ENCODE measurements around the gene GALE.

GALE gene

DNA sequence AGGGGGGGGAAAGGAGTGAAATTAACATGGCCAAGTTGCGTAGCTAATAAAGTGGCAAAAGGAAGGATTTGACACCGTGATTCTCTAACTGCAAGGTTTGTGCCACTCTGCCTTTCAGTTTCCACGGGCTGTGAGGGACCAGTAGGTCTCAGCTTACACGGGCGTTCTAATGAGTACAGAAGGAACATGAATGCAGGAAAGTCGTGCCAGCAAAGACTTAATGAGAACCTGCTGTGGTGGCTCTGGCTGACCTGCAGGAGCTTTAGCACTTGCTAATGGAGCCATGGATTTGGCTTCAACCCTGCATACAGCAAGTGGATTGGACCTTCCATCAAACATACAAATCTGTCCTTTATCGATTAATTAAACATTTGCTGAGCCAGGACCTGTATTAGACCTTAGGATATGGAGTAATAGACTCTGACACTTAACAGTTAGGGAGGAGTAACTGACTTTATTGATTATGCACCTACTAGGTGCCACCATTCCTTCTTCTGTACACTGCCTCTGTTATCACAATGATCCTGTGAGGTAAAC is 37.4 kb downstream of the GALE start:
- H3K9me3 ChIP-seq (ENCODE audit: insufficient read depth, low read length): no peaks in the 10 kb centered on the region
- TF ChIP-seq EZH2phosphoT487 (IDR thresholded peaks at IDR 0.05; ENCODE audit: low read depth): no peak
- TF ChIP-seq, protein P1, sequence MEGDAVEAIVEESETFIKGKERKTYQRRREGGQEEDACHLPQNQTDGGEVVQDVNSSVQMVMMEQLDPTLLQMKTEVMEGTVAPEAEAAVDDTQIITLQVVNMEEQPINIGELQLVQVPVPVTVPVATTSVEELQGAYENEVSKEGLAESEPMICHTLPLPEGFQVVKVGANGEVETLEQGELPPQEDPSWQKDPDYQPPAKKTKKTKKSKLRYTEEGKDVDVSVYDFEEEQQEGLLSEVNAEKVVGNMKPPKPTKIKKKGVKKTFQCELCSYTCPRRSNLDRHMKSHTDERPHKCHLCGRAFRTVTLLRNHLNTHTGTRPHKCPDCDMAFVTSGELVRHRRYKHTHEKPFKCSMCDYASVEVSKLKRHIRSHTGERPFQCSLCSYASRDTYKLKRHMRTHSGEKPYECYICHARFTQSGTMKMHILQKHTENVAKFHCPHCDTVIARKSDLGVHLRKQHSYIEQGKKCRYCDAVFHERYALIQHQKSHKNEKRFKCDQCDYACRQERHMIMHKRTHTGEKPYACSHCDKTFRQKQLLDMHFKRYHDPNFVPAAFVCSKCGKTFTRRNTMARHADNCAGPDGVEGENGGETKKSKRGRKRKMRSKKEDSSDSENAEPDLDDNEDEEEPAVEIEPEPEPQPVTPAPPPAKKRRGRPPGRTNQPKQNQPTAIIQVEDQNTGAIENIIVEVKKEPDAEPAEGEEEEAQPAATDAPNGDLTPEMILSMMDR (IDR thresholded peaks at IDR 0.05; ENCODE audit: low read depth, low read length): no peak
- H3K4me2 ChIP-seq (ENCODE audit: low read length): no peak overlapping the region
- H2AFZ ChIP-seq (ENCODE audit: low read depth, low read length): no peak overlapping the region
- no peaks in the 10 kb centered on the region for H3K27me3 ChIP-seq (ENCODE audit: low read depth, low read length)
- no peaks in the 10 kb centered on the region; the same call in 1 of the 2 replicates for H3K79me2 ChIP-seq (ENCODE audit: low read length)
- no peak overlapping the region for H3K4me3 ChIP-seq (ENCODE audit: low read length)
- peaks cover 2% of the 10 kb centered on the region; the same call in 1 of the 2 replicates for H4K20me1 ChIP-seq (ENCODE audit: insufficient read depth, low read length)
- peaks cover 25% of the 10 kb centered on the region for H3K36me3 ChIP-seq (replicated peaks; ENCODE audit: low read depth, low read length)
- H3K27ac ChIP-seq (ENCODE audit: low read length): no peak overlapping the region
- no peaks in the 10 kb centered on the region for H3K4me1 ChIP-seq (ENCODE audit: low read length)
- no peak overlapping the region for H3K9ac ChIP-seq (ENCODE audit: low read length)

DNA sequence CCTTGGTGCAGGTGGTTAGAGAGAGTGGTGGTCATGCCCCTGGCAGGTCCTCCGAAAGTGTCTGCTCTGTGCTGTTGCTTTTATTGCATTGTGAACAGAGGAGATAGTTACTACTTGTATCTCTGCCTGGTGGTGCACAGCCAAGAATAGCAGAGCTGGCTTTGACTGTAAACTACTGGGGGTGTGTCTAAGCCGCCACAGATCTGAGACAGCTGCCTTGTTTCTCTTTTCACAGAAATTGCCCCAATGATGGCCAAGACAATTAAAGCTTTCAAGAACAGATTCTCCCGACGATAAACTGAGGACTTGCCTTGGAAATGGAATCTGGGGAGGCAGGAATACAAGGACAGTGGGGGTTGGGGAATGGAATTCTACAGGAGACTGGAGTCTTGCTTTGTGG is 41.3 kb downstream of the GALE start:
- H3K36me3 ChIP-seq (replicated peaks; ENCODE audit: low read depth, low read length): peaks cover 55% of the 10 kb centered on the region
- no peaks in the 10 kb centered on the region; the same call in 1 of the 2 replicates for H3K79me2 ChIP-seq (ENCODE audit: low read length)
- no peak overlapping the region for H3K9ac ChIP-seq (ENCODE audit: low read length)
- H3K4me2 ChIP-seq (ENCODE audit: low read length): no peak overlapping the region
- no peak overlapping the region for H3K4me3 ChIP-seq (ENCODE audit: low read length)
- no peak overlapping the region for H3K27ac ChIP-seq (ENCODE audit: low read length)
- no peaks in the 10 kb centered on the region for H3K27me3 ChIP-seq (ENCODE audit: low read depth, low read length)
- no peak for TF ChIP-seq EZH2phosphoT487 (IDR thresholded peaks at IDR 0.05; ENCODE audit: low read depth)
- TF ChIP-seq, protein P1 (IDR thresholded peaks at IDR 0.05; ENCODE audit: low read depth, low read length): no peak
- H2AFZ ChIP-seq (ENCODE audit: low read depth, low read length): no peak overlapping the region
- H3K9me3 ChIP-seq (ENCODE audit: insufficient read depth, low read length): no peaks in the 10 kb centered on the region
- no peaks in the 10 kb centered on the region for H3K4me1 ChIP-seq (ENCODE audit: low read length)
- H4K20me1 ChIP-seq (ENCODE audit: insufficient read depth, low read length): peaks cover 2% of the 10 kb centered on the region; the same call in 1 of the 2 replicates

DNA sequence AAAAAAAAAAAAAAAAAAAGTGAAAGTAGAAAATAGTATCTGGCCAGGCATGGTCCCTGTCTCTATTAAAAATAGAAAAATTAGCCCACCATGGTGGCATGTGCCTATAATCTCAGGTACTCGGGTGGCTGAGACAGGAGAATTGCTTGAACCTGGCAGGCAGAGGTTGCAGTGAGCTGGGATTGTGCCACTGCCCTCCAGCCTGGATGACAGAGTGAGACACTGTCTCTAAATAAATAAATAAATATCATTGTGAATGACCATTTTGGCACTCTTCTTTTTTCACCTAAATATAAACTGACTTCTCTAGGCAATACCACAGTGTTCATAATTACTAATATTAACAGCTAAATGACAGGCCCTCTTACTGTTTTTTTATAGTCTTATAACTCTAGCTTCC is 42.7 kb downstream of the GALE start:
- H2AFZ ChIP-seq (ENCODE audit: low read depth, low read length): no peak overlapping the region

DNA sequence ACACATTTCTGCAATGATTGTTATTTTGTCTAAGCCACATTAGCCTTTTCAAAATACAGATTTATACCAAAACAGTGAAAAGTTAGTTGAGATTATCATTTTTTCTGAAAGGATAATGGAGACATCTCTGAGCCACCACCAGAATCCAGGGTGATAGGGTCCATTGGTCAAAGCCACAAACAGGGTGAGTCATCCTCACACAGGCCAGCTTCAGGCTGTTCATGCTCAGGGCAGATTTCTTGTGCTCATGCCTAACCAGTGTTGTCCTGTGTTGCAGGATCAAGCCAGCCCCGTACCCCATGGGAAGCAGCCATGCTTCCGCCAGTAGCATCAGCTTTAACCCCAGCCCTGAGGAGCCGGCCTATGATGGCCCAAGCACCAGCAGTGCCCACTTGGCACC is 43.9 kb downstream of the GALE start:
- no peaks in the 10 kb centered on the region for H3K9me3 ChIP-seq (ENCODE audit: insufficient read depth, low read length)
- peaks cover 13% of the 10 kb centered on the region for H4K20me1 ChIP-seq (ENCODE audit: insufficient read depth, low read length)
- H3K4me2 ChIP-seq (ENCODE audit: low read length): no peak overlapping the region
- H3K36me3 ChIP-seq (replicated peaks; ENCODE audit: low read depth, low read length): peaks cover 77% of the 10 kb centered on the region
- no peaks in the 10 kb centered on the region for H3K4me1 ChIP-seq (ENCODE audit: low read length)
- no peaks in the 10 kb centered on the region for H3K27me3 ChIP-seq (ENCODE audit: low read depth, low read length)
- no peak overlapping the region for H3K4me3 ChIP-seq (ENCODE audit: low read length)
- no peak overlapping the region for H3K27ac ChIP-seq (ENCODE audit: low read length)
- no peak overlapping the region for H3K9ac ChIP-seq (ENCODE audit: low read length)
- no peak overlapping the region for H2AFZ ChIP-seq (ENCODE audit: low read depth, low read length)
- TF ChIP-seq, protein P1 (IDR thresholded peaks at IDR 0.05; ENCODE audit: low read depth, low read length): no peak
- no peak for TF ChIP-seq EZH2phosphoT487 (IDR thresholded peaks at IDR 0.05; ENCODE audit: low read depth)
- H3K79me2 ChIP-seq (ENCODE audit: low read length): peaks cover 12% of the 10 kb centered on the region

More for the DNA sequence above, 42.7 kb downstream of the GALE start:
- H3K4me2 ChIP-seq (ENCODE audit: low read length): no peak overlapping the region
- H3K9me3 ChIP-seq (ENCODE audit: insufficient read depth, low read length): no peaks in the 10 kb centered on the region
- no peaks in the 10 kb centered on the region for H3K27me3 ChIP-seq (ENCODE audit: low read depth, low read length)
- H4K20me1 ChIP-seq (ENCODE audit: insufficient read depth, low read length): peaks cover 8% of the 10 kb centered on the region
- no peaks in the 10 kb centered on the region for H3K4me1 ChIP-seq (ENCODE audit: low read length)
- H3K79me2 ChIP-seq (ENCODE audit: low read length): peaks cover 4% of the 10 kb centered on the region; the same call in 1 of the 2 replicates
- no peak overlapping the region for H3K9ac ChIP-seq (ENCODE audit: low read length)
- H3K27ac ChIP-seq (ENCODE audit: low read length): no peak overlapping the region
- H3K36me3 ChIP-seq (replicated peaks; ENCODE audit: low read depth, low read length): peaks cover 69% of the 10 kb centered on the region
- no peak overlapping the region for H3K4me3 ChIP-seq (ENCODE audit: low read length)
- TF ChIP-seq, protein P1 (IDR thresholded peaks at IDR 0.05; ENCODE audit: low read depth, low read length): no peak
- TF ChIP-seq EZH2phosphoT487 (IDR thresholded peaks at IDR 0.05; ENCODE audit: low read depth): no peak

Data from OCI-LY3 (cell line).